Heart left ventricle (tissue), 16 donors: ENCODE results near the gene ROCK2. TPM values are rescaled to one million over a fixed set of nuclear protein-coding genes. Genes with fewer than 3 reads are reported as not detected.

ENCODE experiments used
- ATAC-seq, 4 donors: fragments of 200-7000 bp; cut with Tn5 transposase; one replicate each; pipeline ENCODE4 v1.9.1; 2020 to 2022; ENCODE audit warnings: moderate library complexity in 4 of 4, mild to moderate bottlenecking in 3 of 4, moderate number of reproducible peaks in 1 of 4
- DNase-seq, 5 donors: peaks; one replicate each; pipeline ENCODE4 v3.0.0-alpha.2; 2020
- H3K27ac ChIP-seq, 12 donors: fragments of 200-600 bp; sonication (generic) in 4 of 12; one replicate each; pipeline versions ENCODE4 v1.5.0 to v1.8.0; 2016 to 2022; ENCODE audit warnings: mild to moderate bottlenecking in 2 of 12
- H3K27me3 ChIP-seq, 9 donors: fragments of 200-600 bp; sonication (generic) in 2 of 9; one replicate each; pipeline versions ENCODE4 v1.5.1 to v1.8.0; 2016 to 2022; ENCODE audit warnings: mild to moderate bottlenecking in 3 of 9
- H3K36me3 ChIP-seq, 9 donors: fragments of 200-600 bp; sonication (generic) in 2 of 9; one replicate each; pipeline versions ENCODE4 v1.5.0 to v1.8.0; 2018 to 2022; ENCODE audit warnings: mild to moderate bottlenecking in 2 of 9
- H3K4me1 ChIP-seq, 12 donors: fragments of 200-600 bp; sonication (generic) in 4 of 12; one replicate each; pipeline versions ENCODE4 v1.5.0 to v1.8.0; 2016 to 2022; ENCODE audit warnings: mild to moderate bottlenecking in 3 of 12
- H3K4me3 ChIP-seq, 12 donors: fragments of 200-600 bp; sonication (generic) in 4 of 12; one replicate each; pipeline versions ENCODE4 v1.5.0 to v1.8.0; 2017 to 2022; ENCODE audit warnings: mild to moderate bottlenecking in 9 of 12, moderate library complexity in 4 of 12
- H3K9me3 ChIP-seq, 12 donors: fragments of 200-600 bp; sonication (generic) in 4 of 12; one replicate each; pipeline versions ENCODE4 v1.5.0 to v1.8.0; 2016 to 2022; ENCODE audit warnings: mild to moderate bottlenecking in 1 of 12
- CTCF ChIP-seq, 12 donors: fragments of 200-600 bp; sonication (generic) in 4 of 12; IDR thresholded peaks; one replicate each; pipeline versions ENCODE4 v1.5.0 to v1.8.0; 2018 to 2022; ENCODE audit warnings: antibody characterized with exemption in 12 of 12, mild to moderate bottlenecking in 5 of 12
- POLR2A ChIP-seq, 2 donors: fragments of 450-650 bp; IDR thresholded peaks; one replicate each; pipeline ENCODE4 v1.6.1; 2017; ENCODE audit warnings: antibody characterized with exemption in 2 of 2, mild to moderate bottlenecking in 2 of 2, moderate library complexity in 2 of 2
- WGBS, 4 donors: extraction: QIAGEN DNeasy Blood & Tissue Kit in 2 of 4; methylation state at CpG; one replicate each; pipeline versions ENCODE4 v1.1.5 to v1.1.7; 2013 to 2018; 5-methylcytosine and 5-hydroxymethylcytosine counted together
- intact Hi-C, 10 donors: fragments of 100-400 bp; cut with DNase I; formaldehyde crosslinking; loops; one replicate each; pipeline versions ENCODE4 v1.11.1 to v1.14.2; 2022
- polyA plus RNA-seq, 2 donors: library from polyadenylated mRNA; stranded (reverse); fragments of 200-250 nt; gene quantifications; one replicate each; pipeline ENCODE4 v1.2.3, GENCODE V29; 2013
- total RNA-seq, 9 donors: library from RNA; depleted of rRNA in 2 of 9; stranded (reverse); fragments of >200 nt in 2 of 9; fragmentation: NEBNext Ultra II Directional in 3 of 9; extraction: Animal tissue kit (Norgen Biotek cat#: 25700) in 3 of 9; gene quantifications; one replicate each; pipeline versions ENCODE4 v1.1.0 to v1.2.4, GENCODE V29; 2016 to 2023
- donor health status: ischemic (EF 13 %, LVEDD 7.1; RV severe dilation, severe dysfunction).
- donor health status: healthy with polysubstance abuse.
- donor health status: DM: no; HTN: yes; CAD: no.
- donor health status: DM: no; HTN: no; CAD: no.
- donor health status: ischemic (EF 25% LVEDD 6.9; RV normal size, moderate dysfunction).
- donor health status: ischemic (EF 25% LVEDD 5.7; RV mildly dilated, moderate dysfunction).
- donor health status: healthy.
- donor health status: DM: yes; HTN: yes; CAD: no.
- donor health status: ischemic (EF 35%, LVEDD 5.7; RV mildly dilated, moderate dysfunction).
- donor health status: nonischemic (EF 11% LVEDD 7.7; RV severe dilation, severe dysfunction).
- donor health status: DM: yes; HTN: yes; CAD: no.
- donor health status: PGD.
- donor health status: ischemic (EF 29% LVEDD 5.4; RV normal size, mild dysfunction).
- donor health status: nonischemic (EF 23%, LVEDD 6.1; RV moderate dilation, normal function).

ROCK2 gene
- total and polyA plus RNA-seq, 11 donors, result 6.1 to 44.3 (median 38.0) TPM

- H3K9me3 ChIP-seq, result no peaks in the 10 kb centered on the region
- ATAC-seq (peak in 2 of 4 donors; percentile 23 to 25), DNase-seq (no peak)
- 59 to 65% (median 61%) methylated on average over 12 of the region's 12 CpGs for WGBS, 4 donors
- no peaks in the 10 kb centered on the region for H3K27me3 ChIP-seq
- TF ChIP-seq CTCF (IDR thresholded peaks at IDR 0.05) (no peak), POLR2A (IDR thresholded peaks at IDR 0.05) (no peak)
- intact Hi-C loops, result no loop called here
- H3K27ac ChIP-seq, result peak overlapping the region in 11 of 12 donors; percentile 26 to 76 (median 65)
- peak overlapping the region in 7 of 12 donors; percentile 3 to 41 (median 18) for H3K4me3 ChIP-seq
- H3K4me1 ChIP-seq, result peaks cover 4 to 35% (median 16%) of the 10 kb centered on the region in 12 donors
- H3K36me3 ChIP-seq, result no peaks in the 10 kb centered on the region
These were observed 33.6 kb upstream of the ROCK2 start for GRCh38 chr2:11377928-11378545.

GRCh38 chr2:11376071-11376470 is 31.6 kb upstream of the ROCK2 start:
- Histone ChIP-seq H3K36me3 (no peaks in the 10 kb centered on the region), H3K27ac (peak overlapping the region in 7 of 12 donors; percentile 5 to 84 (median 61)), H3K4me3 (no peak overlapping the region), H3K9me3 (no peaks in the 10 kb centered on the region), H3K4me1 (peaks cover 4 to 35% (median 16%) of the 10 kb centered on the region in 12 donors), H3K27me3 (no peaks in the 10 kb centered on the region)
- 86 to 95% (median 91%) methylated on average over 7 of the region's 7 CpGs for WGBS, 4 donors
- no peak for ATAC-seq
- no peak for DNase-seq
- intact Hi-C loops, result no loop called here
- TF ChIP-seq CTCF (IDR thresholded peaks at IDR 0.05), result no peak
- TF ChIP-seq POLR2A (IDR thresholded peaks at IDR 0.05), result no peak

- Histone ChIP-seq H3K36me3 (no peaks in the 10 kb centered on the region), H3K4me1 (peaks cover 4 to 35% (median 16%) of the 10 kb centered on the region in 12 donors), H3K27me3 (no peaks in the 10 kb centered on the region), H3K9me3 (no peaks in the 10 kb centered on the region), H3K4me3 (no peak overlapping the region), H3K27ac (peak overlapping the region in 11 of 12 donors; percentile 5 to 84 (median 75))
- intact Hi-C loops, result loop anchor here in 1 of 10 donors (2.0 kb wide), 1 partner anchor 31 kb away; the partner anchor contains the start of gene ROCK2
- DNase-seq, result no peak
- WGBS, 4 donors, result 80 to 92% (median 90%) methylated on average over 7 of the region's 7 CpGs
- no peak for TF ChIP-seq POLR2A (IDR thresholded peaks at IDR 0.05)
- no peak for TF ChIP-seq CTCF (IDR thresholded peaks at IDR 0.05)
- ATAC-seq, result no peak
These were observed 31.2 kb upstream of the ROCK2 start for GRCh38 chr2:11375689-11376027.

- peak overlapping the region in 1 of 12 donors; percentile 11 for H3K4me3 ChIP-seq
- intact Hi-C loops, result loop anchor here in 1 of 10 donors (2.0 kb wide), 1 partner anchor 30 kb away; the partner anchor contains the start of gene ROCK2
- peaks cover 4 to 35% (median 16%) of the 10 kb centered on the region in 12 donors for H3K4me1 ChIP-seq
- no peaks in the 10 kb centered on the region for H3K36me3 ChIP-seq
- TF ChIP-seq POLR2A (IDR thresholded peaks at IDR 0.05) (no peak), CTCF (IDR thresholded peaks at IDR 0.05) (no peak)
- WGBS, 4 donors, result 67 to 81% (median 73%) methylated on average over 15 of the region's 15 CpGs
- no peaks in the 10 kb centered on the region for H3K9me3 ChIP-seq
- no peaks in the 10 kb centered on the region for H3K27me3 ChIP-seq
- peak overlapping the region; percentile 40 to 93 (median 76) for H3K27ac ChIP-seq
- no peak for DNase-seq
- ATAC-seq, result peak in 1 of 4 donors; percentile 20
These were observed 30.7 kb upstream of the ROCK2 start for GRCh38 chr2:11375025-11375688.
